AML-193 (cell line): ENCODE data around the gene PHLDB2.

Experiments
- DNase-seq, 2 experiments: peaks; one replicate each; lab custom pipeline; 2025; lab: John Stamatoyannopoulos, UW

The PHLDB2 gene

GRCh38 chr3:111884411-111885018 lies 25.4 kb downstream of the PHLDB2 start:
- no peak for DNase-seq

GRCh38 chr3:111885578-111885977 lies 26.5 kb downstream of the PHLDB2 start:
- DNase-seq = no peak

- DNase-seq = no peak
Observed at GRCh38 chr3:111890051-111890580, 31.1 kb downstream of the PHLDB2 start.

GRCh38 chr3:111892070-111892469 lies 33.0 kb downstream of the PHLDB2 start:
- DNase-seq = no peak

- DNase-seq = peak; percentile 56 to 57
Observed at GRCh38 chr3:111895071-111895470, 36.0 kb downstream of the PHLDB2 start.

- no peak for DNase-seq
Observed at GRCh38 chr3:111899966-111900365, 40.9 kb downstream of the PHLDB2 start.

GRCh38 chr3:111901637-111902036 lies 42.6 kb downstream of the PHLDB2 start:
- no peak for DNase-seq

GRCh38 chr3:111902534-111902933 lies 43.5 kb downstream of the PHLDB2 start:
- no peak for DNase-seq

- no peak for DNase-seq
Observed at GRCh38 chr3:111903067-111903511, 44.0 kb downstream of the PHLDB2 start.

- peak; percentile 60 to 68 for DNase-seq
Observed at GRCh38 chr3:111904376-111905241, 45.5 kb downstream of the PHLDB2 start.

- DNase-seq = no peak
Observed at GRCh38 chr3:111906656-111907055, 47.6 kb downstream of the PHLDB2 start.

- no peak for DNase-seq
Observed at GRCh38 chr3:111907151-111907550, 48.1 kb downstream of the PHLDB2 start.

GRCh38 chr3:111910806-111911205 lies 51.7 kb downstream of the PHLDB2 start:
- no peak for DNase-seq

GRCh38 chr3:111911446-111911845 lies 52.4 kb downstream of the PHLDB2 start:
- no peak for DNase-seq

- DNase-seq = no peak
Observed at GRCh38 chr3:111913163-111913763, 54.2 kb downstream of the PHLDB2 start.

- no peak for DNase-seq
Observed at GRCh38 chr3:111915905-111916304, 56.8 kb downstream of the PHLDB2 start.

- DNase-seq = no peak
Observed at GRCh38 chr3:111917300-111917699, 58.2 kb downstream of the PHLDB2 start.

GRCh38 chr3:111919370-111920065 lies 60.5 kb downstream of the PHLDB2 start:
- DNase-seq = no peak

- no peak for DNase-seq
Observed at GRCh38 chr3:111921181-111921580, 62.1 kb downstream of the PHLDB2 start.

- DNase-seq = no peak
Observed at GRCh38 chr3:111923095-111923771, 64.2 kb downstream of the PHLDB2 start.

GRCh38 chr3:111923806-111924205 lies 64.7 kb downstream of the PHLDB2 start:
- DNase-seq = no peak

- no peak for DNase-seq
Observed at GRCh38 chr3:111924283-111924682, 65.2 kb downstream of the PHLDB2 start.
